Measurements from ENCODE around the gene MYL2.

DNA sequence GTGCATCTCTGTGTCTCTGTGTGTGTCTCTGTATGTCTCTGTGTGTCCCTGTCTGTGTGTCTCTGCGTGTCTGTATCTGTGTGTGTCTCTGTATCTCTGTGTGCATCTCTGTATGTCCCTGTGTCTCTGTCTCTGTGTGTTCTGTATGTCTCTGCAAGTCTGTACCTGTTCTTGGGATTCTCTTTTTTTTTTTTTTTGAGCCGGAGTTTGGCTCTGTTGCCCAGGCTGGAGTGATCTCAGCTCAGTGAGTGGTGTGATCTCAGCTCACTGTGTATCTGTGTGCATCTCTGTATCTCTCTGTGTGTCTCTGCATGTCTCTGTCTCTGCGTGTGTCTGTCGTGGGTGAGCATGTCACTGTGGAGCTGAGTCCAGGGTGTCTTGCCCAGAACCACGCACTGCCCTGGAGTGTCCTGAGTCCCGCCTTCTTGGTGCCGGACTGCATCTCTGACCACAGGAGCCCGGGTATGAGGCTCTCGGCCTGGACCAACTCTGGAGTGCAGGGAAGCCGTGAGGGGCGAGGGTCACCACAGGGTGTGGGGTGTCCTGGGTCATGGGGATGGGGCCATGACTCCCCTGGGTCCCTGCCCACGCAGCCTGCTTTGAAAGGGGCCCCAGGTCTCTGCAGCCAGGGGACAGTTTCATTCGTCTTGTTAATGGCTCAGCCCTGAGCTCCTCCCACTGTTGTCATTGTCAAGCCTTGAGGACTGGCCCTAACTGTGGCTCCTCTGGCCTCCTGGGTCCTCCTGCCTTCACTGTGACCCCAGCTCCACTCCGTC lies 11.8 kb downstream of the MYL2 start:
- TF ChIP-seq, protein P1, sequence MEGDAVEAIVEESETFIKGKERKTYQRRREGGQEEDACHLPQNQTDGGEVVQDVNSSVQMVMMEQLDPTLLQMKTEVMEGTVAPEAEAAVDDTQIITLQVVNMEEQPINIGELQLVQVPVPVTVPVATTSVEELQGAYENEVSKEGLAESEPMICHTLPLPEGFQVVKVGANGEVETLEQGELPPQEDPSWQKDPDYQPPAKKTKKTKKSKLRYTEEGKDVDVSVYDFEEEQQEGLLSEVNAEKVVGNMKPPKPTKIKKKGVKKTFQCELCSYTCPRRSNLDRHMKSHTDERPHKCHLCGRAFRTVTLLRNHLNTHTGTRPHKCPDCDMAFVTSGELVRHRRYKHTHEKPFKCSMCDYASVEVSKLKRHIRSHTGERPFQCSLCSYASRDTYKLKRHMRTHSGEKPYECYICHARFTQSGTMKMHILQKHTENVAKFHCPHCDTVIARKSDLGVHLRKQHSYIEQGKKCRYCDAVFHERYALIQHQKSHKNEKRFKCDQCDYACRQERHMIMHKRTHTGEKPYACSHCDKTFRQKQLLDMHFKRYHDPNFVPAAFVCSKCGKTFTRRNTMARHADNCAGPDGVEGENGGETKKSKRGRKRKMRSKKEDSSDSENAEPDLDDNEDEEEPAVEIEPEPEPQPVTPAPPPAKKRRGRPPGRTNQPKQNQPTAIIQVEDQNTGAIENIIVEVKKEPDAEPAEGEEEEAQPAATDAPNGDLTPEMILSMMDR (IDR thresholded peaks at IDR 0.05): no peak
- no peak for TF ChIP-seq POLR2A (IDR thresholded peaks at IDR 0.05)

Measured in thyroid gland (tissue), 4 donors.